NCI-H2227 (cell line): ENCODE results near the gene ATRN.
"Not testable (repeated sequence)": the region's sequence is repeated elsewhere in the genome, so short reads cannot be mapped to it uniquely, and the experiment has no call there.

Experiments
- DNase-seq: peaks from one replicate; lab custom pipeline; 2025; ENCODE audit not compliant: unreplicated experiment; lab: John Stamatoyannopoulos, UW

The ATRN gene

GRCh38 chr20:3470627-3471396 is at the start of gene ATRN:
Gene ATRN (plus strand): TSS chr20:3471018. CDS start chr20:3471108, 90 bp downstream.
- peak; percentile 97 for DNase-seq

DNA sequence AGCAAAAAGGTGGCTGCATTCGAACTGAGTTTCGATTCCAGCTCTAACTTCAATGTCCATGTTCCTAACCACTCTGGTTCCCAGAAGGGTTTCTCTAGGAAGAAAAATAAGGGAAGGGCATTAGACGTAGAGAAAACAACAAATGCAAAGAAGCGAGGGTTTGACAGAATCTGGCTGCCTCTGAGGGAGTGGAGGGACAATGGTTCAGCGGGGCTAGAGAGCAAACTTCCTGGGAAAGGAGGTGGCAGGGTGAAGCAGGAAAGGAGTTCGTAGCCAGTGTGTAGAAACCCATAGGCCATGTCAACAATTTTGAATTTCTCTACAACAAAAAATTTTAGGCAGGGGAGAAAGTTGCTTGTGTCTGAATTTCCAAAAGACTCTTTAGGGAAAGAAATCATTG is 48.8 kb upstream of the ATRN start:
- DNase-seq: no peak

GRCh38 chr20:3423126-3423525 is 47.7 kb upstream of the ATRN start:
- DNase-seq: no peak

GRCh38 chr20:3426766-3427165 is 44.1 kb upstream of the ATRN start:
- DNase-seq: not testable (repeated sequence)

- no peak for DNase-seq
Observed at GRCh38 chr20:3430376-3431069, 40.3 kb upstream of the ATRN start.

GRCh38 chr20:3431109-3431508 is 39.7 kb upstream of the ATRN start:
- DNase-seq: no peak

DNA sequence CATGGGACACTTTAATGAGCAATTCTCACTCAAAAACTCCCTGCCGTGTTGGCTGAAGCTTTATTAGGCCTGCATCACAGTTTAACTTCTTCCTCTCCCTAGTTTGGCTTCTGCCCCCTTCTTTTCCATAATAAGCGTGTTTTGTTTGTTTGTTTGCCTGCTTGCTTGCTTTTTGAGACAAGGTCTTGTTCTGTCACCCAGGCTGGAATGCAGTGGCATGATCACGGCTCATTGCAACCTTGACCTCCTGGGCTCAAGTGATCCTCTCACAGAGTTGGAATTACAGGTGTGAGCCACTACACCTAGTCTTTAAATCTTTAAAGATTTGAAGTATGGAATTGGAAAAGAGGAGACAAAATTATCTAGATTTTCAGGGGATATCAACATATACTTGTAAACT is 38.0 kb upstream of the ATRN start:
- no peak for DNase-seq

DNA sequence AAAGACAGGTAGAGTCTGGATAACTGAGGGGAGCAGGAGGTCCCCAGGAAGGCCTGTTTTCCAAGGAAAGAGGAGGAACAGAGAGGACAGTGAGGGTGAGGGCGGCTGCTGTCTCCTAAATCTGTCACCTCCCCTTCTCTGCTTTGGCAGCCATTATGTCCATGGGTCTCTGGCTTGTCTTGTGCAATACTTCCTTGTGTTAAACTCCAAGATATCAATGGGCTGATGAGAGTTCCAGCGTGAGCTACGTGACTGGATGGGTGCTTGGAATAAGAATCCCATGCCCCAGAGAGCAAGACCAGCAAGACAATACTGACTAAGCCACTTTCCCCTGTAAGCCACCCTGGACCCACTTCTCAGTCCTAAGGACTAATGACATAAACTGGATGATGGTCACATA is 37.1 kb upstream of the ATRN start:
- no peak for DNase-seq

DNA sequence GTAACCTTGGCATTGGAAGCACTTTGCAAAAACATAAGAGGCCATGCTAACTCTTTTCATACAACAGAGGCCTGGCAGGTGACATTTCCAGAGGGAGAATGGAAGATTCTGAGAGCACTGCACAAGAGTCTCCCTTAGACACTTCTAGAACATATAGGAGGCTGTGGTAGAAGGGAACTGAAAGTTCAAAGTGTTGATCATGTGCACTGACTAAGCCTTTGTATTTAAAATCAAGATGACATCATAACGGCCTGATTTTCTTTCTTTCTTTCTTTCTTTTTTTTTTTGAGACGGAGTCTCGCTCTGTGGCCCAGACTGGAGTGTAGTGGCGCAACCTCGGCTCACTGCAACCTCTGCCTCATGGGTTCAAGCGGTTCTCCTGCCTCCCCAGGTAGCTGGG is 36.6 kb upstream of the ATRN start:
- no peak for DNase-seq

DNA sequence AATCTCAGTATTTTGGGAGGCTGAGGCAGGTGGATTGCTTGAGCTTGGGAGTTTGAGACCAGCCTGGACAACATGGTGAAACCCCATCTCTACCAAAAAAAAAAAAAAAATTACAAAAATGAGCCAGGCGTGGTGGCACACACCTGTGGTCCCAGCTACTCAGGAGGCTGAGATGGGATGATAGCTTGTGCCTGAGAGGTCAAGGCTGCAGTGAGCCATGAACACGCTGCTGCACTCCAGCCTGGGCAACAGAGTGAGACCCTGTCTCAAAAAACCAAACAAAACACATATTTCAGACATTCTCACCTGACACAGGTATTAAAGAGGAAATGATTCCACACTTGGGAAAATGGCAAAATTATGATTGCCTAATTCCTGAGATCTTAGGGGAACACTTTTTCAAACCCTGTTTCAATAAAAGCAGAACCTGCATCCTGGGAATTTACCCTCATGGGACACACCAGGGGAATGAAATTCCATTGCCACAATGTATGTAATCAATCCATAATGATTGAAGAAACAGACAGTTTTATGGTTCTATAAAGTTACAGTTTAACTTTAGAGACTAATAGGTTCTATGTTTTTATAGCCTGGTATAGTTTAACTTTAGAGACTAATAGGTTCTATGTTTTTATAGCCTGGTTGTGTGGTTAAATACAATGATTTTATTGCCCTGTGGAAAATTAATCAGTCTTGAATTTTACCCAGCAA is 33.8 kb upstream of the ATRN start:
- DNase-seq: no peak

- no peak for DNase-seq
Observed at GRCh38 chr20:3446779-3447178, 24.0 kb upstream of the ATRN start.

- DNase-seq: no peak
Observed at GRCh38 chr20:3447321-3447720, 23.5 kb upstream of the ATRN start.

- no peak for DNase-seq
Observed at GRCh38 chr20:3449319-3449718, 21.5 kb upstream of the ATRN start.

DNA sequence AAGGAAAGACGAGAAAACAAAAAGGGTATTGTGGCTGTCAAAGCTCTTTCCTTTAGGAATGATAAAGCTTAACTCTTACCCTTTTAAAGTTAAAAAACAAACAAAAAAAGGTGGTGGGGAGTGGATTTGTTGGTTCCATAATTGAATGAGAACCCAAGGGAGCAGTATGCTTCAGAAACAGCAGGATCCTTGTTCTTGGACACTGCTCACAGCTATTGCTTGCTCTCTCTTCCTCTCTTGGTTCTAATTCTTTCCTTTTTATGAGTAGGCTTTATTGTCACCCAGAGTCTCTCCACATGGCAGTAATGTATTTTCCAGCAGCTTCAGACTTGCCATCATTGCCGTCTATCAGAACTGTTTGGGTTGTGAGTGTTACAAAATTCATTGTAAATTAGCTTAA is 18.7 kb upstream of the ATRN start:
- DNase-seq: no peak

DNA sequence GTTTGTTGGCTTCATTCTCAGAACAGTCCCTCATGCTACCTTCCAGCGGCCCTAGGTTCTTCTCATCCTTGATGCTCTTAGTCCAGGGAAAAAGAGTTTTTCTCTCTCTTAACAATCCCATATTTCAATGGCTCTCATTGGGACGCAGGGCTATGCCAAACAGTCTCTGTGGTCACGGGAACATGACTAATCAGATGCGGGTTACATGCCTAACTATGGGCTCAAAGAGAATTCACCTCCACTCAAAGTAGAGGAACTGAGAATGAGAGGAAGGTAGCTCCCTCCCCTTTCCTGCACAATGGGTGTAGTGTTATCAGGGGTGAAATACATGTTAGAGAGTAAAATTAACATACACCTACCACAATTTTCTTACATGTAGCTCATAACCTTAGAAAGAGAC is 18.1 kb upstream of the ATRN start:
- no peak for DNase-seq

DNA sequence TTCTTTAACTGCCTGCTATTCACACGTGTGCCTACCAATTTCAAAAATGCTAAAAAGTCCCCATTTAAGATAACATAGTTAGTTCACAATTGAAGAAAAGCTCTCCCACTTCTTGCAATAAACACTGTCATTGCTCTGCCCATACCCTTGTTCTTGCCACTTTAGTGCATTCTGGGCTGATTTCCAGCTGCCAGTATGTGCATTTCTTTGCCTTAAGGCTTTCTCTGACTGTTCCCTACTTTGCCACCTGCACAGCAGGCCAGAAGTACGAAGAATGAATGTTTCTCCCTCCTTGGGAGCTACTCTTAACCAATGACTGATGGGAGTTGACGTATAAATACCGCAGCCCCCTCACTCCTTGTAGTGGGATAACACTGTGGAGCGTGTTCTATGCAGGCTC is 16.0 kb upstream of the ATRN start:
- no peak for DNase-seq

GRCh38 chr20:3456648-3457047 is 14.2 kb upstream of the ATRN start:
- no peak for DNase-seq

- DNase-seq: no peak
Observed at GRCh38 chr20:3459881-3460307, 10.9 kb upstream of the ATRN start.

GRCh38 chr20:3461211-3461771 is 9.5 kb upstream of the ATRN start:
- DNase-seq: peak; percentile 42

- no peak for DNase-seq
Observed at GRCh38 chr20:3461911-3462677, 8.7 kb upstream of the ATRN start.

GRCh38 chr20:3464166-3464565 is 6.7 kb upstream of the ATRN start:
- DNase-seq: no peak
